AG09309 (cell line): Measurements from ENCODE around the gene CCL27.

Source experiments
- DNase-seq: peaks from one replicate; pipeline ENCODE4 v3.0.0-alpha.2; 2010; ENCODE audit warnings: low read depth
- H3K4me3 ChIP-seq: 2 replicates; pipeline ENCODE4 v1.5.1; 2011; ENCODE audit warnings: mild to moderate bottlenecking, low read depth, low read length, moderate library complexity; ENCODE audit not compliant: control insufficient read depth
- CTCF ChIP-seq: IDR thresholded peaks from 2 replicates; pipeline ENCODE4 v1.5.1; 2011; ENCODE audit warnings: mild to moderate bottlenecking, low read depth, low read length, inconsistent platforms; ENCODE audit not compliant: insufficient read depth, control insufficient read depth; ENCODE audit errors: missing control alignments

CCL27 gene

GRCh38 chr9:34636791-34637355, 25.6 kb downstream of the CCL27 start:
- no peak for DNase-seq
- H3K4me3 ChIP-seq = peak overlapping the region; percentile 93
- no peak for TF ChIP-seq CTCF

DNA sequence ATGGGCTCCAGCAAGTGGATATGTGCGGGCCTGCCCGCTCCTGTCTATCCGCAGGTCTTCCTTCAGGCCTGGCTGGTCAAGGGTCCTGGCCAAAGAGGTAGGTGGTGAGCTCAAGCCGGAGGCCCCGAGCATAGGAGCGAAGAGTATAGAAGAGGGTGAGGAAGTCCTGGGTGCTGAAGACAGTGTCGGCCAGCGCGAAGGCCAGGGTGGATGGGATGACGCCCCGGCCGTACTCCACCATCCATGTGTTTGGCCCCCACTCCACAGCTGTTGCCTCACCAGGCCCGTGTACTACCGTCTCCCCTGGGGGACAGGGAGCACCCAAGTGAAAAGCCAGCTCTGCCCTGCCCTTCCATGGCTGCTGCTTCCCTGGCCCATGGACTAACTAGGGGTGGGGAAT, 26.9 kb downstream of the CCL27 start:
- no peak for TF ChIP-seq CTCF
- no peak overlapping the region for H3K4me3 ChIP-seq

DNA sequence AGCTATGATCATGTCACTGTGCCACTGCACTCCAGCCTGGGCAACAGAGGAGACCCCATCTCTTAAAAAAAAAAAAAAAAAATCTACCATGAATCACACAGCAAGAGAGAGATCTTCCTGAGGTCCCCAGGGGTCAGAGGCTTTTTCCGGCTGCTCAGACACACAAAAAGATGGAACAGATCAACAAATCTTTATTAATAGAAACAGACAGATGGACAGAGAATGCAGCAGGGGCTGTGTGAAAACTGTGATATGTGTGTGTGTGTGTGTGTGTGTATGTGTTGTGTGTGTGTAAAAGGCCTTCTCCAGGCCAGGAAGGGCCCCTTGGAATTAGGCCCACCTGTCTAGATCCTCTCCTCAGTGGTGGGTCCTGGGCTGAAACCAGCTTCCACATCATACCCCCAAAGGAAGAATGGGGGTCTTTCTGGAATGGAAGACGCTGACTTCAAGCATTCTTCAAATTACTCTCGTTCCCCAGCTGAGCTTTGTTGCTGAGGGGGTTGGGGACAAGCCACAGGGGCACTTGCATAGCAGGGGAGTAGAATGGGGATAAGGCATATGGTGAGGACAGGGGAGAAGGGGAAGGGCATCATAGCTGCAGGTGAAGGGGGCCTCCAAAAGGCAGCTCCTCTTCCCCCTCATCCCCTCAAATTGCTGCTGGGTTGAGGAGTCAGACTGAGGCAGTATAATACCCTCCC, 27.8 kb downstream of the CCL27 start:
- no peak for TF ChIP-seq CTCF
- H3K4me3 ChIP-seq = no peak overlapping the region
- DNase-seq = no peak

More for the DNA sequence above, 26.9 kb downstream of the CCL27 start:
- no peak for DNase-seq

DNA sequence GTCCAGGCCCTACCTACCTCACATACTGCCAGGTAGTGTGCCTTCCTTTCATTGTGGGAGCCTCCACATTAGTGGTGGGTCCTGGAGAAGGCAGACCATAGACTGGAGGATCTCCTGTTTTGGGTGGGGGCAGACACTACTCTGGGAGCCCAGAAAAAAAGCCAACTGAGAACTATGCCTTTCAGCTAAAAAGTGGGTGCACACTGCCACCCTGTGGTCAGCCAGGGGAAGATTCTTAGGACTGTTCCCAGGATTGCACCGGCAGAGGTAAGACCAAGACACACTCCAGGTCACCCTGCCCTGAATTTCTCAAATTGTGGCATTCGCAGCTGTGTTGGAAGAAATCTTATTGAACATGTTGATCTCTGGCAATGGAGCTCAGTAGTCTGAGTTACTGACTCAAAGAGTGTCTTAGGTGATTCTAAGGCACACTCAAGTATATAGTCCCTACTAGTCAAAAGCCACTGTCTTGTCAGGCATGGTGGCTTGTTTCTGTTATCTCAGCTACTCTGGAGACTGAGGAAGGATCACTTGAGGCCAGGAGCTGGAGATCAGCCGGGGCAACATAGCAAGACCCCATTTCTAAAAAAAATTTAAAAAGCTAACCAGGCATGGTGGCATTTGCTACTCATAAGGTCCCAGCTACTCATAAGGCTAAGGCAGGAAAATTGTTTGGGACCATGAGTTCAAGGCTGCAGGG, 28.5 kb downstream of the CCL27 start:
- DNase-seq = peak; percentile 21
- H3K4me3 ChIP-seq = no peak overlapping the region
- peak; percentile 76 for TF ChIP-seq CTCF

DNA sequence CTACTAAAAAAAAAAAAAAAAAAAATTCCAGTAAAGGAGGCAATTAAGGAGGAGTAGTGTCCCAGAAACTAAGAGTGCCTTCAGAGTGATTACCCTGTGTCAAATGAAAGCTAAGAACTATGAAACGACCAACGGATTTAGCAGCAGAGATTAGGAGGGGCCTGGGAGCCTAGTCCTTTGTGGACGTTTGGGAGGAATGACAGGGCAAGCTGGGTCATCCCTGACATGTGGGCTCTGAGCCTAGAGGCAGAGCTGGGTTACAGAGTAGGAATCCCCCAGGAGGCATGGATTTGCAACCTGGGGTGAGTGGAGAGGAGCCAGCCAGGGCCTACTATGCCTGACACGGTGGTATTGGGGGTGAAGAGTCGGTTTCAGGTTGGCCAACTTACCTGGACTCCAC, 29.3 kb downstream of the CCL27 start:
- no peak overlapping the region for H3K4me3 ChIP-seq
- no peak for TF ChIP-seq CTCF
- no peak for DNase-seq

- no peak for DNase-seq
- no peak overlapping the region for H3K4me3 ChIP-seq
- TF ChIP-seq CTCF = no peak
These were observed 31.9 kb downstream of the CCL27 start for GRCh38 chr9:34630402-34631154.
